HG03025 (cell line): ENCODE results near the gene SURF6.

Experiments used
- ATAC-seq: cut with Tn5 transposase; IDR thresholded peaks from one replicate; pipeline ENCODE4 v1.9.1; 2021; ENCODE audit warnings: mild to moderate bottlenecking, moderate library complexity; ENCODE audit not compliant: unreplicated experiment, low FRiP score

The SURF6 gene

DNA sequence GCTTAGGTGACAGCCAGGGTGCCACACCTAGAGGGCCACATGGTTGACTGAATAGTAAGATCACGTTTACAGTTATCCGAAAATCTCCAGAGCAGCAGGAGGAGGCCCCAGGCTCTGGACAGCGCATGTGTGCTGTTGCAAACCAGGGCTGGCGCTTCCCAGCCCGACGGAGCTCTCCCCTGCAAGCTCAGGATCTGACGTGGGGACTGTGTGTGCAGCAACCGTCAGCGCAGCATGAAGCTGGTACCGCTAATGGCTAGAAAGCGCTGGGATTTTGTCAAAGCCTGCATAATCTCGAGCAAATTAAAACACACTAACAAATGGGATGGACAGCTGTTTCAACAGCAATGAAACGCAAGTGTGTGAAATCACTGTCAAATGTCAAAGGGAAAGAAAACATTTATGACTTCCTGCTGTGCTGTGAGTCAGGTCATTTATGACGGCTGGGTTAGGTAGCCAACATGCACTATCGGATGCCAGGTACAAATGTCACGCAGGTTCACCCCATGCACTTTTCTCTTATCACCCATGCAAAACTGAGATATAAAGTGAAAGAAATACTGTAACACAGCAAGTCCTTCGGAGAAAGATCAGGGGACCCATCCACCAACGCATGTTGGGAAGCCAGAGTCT is 32.4 kb upstream of the SURF6 start:
- ATAC-seq: no peak

DNA sequence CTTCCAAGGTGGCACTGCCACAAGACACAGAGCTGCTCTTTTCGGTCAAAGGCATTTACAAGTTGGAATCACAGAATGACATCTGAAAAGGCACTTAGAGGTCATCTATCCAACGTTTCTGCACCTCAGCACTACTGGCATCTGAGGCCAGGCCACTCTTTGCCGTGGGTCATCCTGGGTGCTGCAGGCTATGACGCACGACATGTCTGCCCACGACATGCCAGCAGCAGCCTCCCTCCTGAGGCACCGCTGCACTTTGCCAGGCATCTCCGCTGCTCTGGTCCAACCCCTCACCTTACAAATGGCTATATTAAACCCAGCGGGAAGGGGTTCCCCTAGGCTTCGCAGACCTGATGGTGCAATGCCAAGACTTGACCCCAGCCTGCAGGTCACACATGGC is 31.8 kb upstream of the SURF6 start:
- ATAC-seq: no peak

DNA sequence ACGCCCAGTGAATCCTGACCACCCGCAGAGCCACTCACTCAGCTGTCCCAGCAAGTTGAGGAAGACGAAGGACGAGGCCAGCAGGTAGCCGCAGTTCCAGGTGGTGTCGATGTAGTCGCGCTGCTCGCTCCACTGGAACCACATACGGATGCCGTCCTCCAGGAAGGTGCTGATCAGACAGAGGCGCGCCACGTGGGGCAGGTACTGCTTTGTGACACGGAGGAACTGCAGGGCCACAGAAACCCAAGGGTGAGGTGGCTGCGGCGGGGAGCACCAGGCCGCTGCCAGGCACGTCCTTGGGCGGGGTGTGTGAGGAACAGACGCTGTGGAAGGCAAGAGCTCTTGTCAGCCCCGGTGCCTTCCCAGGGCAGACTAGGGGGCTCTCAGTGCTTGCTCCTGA is 31.2 kb upstream of the SURF6 start:
- no peak for ATAC-seq

- no peak for ATAC-seq
Observed at GRCh38 chr9:133366435-133366834, 30.4 kb upstream of the SURF6 start.

- no peak for ATAC-seq
Observed at GRCh38 chr9:133362359-133363044, 26.5 kb upstream of the SURF6 start.

DNA sequence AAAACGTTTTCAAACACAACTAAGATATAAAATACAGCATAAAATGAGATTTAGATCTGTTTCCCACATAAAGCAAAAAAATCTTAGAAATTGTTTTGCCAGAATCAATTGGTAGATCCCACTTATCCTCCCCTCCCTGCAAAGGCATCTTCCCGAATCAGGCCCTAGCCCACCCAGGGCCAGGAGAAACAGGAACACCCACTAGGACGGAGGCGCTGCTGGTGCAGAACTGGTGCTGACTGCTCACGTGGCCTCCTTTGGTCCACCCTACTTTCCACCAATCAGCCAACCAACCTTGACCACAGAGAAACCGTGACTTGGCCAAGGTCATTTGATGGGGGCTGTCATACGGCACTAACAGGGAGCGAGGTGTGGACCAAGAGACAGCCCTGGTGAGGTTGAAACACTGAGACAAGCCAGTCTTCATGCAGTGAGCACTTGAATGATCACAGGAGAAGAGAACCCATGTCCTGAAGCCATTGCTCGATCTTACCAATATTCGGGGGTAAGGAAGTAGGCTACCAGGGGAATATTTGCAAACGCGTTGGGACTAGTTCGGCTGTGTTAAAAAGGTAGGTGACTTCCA is 25.6 kb upstream of the SURF6 start:
- ATAC-seq: no peak

DNA sequence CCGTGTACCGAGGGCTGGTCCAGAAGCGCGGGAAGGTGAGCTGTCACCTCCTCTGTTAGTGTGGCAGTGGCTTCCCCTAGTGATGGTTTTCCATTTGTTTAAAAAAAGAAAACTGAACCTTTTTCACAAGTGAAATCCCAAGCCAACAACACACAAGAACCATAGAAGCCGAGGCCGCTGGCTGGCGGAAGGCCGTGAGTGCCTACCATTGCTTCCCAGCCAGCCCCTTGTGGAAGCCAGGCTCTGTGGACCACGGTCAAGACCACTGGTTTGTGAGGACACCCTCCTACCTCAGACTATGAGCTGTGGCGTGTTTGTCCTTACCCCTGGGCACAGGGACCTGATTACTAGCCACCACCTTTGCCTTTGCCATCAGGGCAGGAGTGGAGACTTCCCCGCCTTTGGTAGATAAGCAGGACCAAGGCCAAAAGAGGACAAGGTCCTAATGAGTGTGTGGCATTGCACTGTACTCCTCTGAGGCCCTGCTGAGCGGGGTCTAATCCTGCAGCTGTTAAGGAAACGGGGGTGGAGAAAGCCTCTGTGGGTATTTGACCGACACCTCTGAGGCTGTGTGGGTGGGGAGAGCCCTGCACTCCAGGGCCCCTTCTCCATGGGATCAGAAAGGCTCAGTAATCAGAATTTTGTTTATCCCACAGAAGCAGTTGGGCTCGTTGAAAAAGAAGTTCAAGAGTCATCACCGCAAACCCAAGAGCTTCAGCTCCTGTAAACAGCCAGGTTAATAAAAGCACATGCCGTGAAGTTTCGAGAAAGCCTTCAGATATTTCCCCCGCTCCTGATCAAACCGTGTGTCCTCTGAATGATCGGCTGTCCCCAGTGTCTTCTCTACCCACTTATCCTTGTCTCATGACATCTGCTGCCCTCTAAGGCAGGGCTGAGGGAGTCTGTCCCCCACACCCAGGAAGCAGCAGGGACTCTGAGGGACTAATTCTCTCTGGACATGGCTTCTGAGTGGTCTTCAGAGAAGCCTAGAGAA is 24.7 kb upstream of the SURF6 start:
- no peak for ATAC-seq

DNA sequence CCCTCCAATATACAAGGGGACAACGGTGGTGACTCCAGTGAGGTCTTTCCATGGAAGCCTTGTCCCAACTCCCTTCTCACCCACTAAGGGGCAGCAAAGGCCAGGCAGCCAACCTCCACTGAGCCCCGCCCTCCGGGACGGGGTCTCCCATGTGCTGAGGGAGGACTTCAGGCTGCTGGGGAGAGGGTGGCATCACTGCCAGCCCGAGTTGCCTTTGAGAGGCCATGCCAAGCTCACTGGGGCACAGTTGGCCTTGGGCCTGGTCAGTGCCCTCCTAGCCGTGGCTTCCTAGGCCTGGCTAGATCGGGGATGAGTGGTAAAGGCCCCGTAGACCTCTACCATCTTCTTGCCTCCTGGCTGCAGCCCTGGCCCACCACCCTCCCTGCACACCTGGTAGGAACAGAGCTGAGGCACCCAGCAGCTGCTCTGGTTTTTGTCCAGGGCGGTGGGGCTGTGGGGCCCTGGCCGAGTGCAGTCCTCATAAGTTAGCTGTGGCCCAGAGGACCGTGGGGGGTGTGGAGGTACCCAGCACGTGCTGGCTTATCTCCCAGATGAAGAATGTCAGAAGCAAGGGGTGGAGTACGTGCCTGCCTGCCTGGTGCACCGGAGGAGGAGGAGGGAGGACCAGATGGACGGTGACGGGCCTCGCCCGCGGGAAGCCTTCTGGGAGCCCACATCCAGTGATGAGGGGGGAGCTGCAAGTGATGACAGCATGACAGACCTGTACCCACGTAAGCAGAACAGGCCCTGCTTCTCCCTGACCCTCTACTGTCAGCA is 23.6 kb upstream of the SURF6 start:
- ATAC-seq: no peak

- no peak for ATAC-seq
Observed at GRCh38 chr9:133357656-133358055, 21.7 kb upstream of the SURF6 start.

DNA sequence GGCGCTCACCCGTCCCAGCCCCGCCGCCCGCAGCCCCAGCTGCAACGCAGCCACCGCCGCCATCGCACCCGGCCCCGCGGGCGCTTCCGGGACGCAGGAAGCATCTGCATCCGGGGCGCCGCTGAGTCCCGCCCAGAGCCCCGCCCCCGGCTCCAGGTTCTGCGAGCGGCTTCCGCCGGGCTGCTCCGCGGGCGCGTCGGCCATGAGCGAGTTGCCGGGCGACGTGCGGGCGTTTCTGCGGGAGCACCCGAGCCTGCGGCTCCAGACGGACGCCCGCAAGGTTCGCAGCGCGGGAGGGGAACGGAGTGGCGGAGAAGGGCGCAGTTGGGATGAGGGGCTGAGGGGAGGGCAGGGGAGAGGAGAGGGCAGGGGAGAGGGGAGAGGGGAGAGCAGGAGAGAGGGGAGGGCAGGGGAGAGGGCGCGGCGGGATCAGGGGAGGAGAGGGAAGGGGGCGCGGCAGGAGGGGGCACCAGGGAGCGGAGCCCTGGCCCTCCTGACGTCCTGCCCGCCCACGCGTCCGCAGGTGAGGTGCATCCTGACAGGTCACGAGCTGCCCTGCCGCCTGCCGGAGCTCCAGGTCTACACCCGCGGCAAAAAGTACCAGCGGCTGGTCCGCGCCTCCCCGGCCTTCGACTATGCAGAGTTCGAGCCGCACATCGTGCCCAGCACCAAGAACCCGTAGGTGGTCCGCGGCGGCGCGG is 20.6 kb upstream of the SURF6 start, which contains the start of the genes SURF1 and SURF2:
TSS of gene SURF1 (minus strand) at position 97 of the 701 bp plus-strand sequence. CDS start at position 63, 34 bp downstream.
TSS of gene SURF2 (plus strand) at position 160 of the 701 bp plus-strand sequence. CDS start at position 203, 43 bp downstream.
- peak; percentile 38 for ATAC-seq

DNA sequence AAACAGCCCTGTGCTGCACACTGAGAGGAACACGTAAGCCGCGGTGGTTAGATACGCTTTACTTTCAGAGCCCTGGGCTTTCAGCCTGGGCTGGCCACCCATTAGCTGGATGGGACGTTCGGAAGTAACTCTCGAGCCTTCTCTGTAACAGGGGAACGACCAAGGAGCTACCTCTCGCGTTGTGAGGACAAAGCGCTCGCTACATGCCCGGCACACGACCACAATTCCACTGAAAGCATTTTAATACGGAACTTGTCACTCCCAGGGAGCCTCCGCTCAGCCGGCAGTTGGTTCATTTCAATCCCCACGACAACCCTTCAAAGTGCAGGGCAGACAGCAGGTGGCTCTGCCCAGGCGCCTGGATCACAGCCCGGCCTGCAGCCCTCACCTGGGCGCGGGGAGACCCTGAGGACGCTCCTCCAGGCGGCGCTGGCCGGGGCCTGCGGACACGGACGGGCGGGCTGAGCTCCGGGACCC is 19.9 kb upstream of the SURF6 start:
- peak; percentile 22 for ATAC-seq

- no peak for ATAC-seq
Observed at GRCh38 chr9:133354766-133355165, 18.8 kb upstream of the SURF6 start.

- no peak for ATAC-seq
Observed at GRCh38 chr9:133353548-133353947, 17.6 kb upstream of the SURF6 start.

GRCh38 chr9:133352635-133353340 is 16.8 kb upstream of the SURF6 start:
- ATAC-seq: no peak

GRCh38 chr9:133351908-133352634 is 16.1 kb upstream of the SURF6 start:
- ATAC-seq: no peak

- ATAC-seq: no peak
Observed at GRCh38 chr9:133351526-133351907, 15.5 kb upstream of the SURF6 start.

DNA sequence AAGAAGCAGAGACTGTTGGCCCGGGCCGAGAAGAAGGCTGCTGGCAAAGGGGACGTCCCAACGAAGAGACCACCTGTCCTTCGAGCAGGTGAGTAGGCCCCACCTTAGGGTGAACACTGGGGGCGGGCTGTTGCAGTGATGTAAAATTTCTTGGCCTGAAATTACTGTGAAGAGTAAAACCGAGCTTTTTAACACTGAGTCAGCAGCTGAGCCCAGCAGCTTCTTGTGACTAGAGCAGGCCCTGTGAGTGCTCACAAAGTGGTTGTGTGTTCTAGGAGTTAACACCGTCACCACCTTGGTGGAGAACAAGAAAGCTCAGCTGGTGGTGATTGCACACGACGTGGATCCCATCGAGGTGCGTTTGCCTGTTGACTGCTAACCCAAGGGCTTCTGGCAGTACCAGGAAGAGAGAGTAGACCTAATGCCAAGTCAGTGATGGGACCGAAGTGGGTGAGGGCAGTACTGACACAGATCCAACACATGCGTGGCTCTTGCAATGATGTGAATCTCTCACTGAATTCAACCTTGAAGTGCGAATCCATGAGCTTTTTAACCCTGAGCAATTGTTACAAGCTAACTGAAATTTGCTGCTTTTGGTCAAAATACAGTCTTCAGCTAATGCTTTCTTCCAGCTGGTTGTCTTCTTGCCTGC is 14.1 kb upstream of the SURF6 start:
- ATAC-seq: no peak
